C4-2B (cell line): ENCODE results near the gene MIA2.
"Not testable (repeated sequence)": the region's sequence is repeated elsewhere in the genome, so short reads cannot be mapped to it uniquely, and the experiment has no call there.

Source experiments
- H3K27ac ChIP-seq: fragments of 450-650 bp; 2 replicates; pipeline ENCODE4 v1.5.1; 2017
- CTCF ChIP-seq: fragments of 450-650 bp; conservative IDR thresholded peaks from 2 replicates; pipeline ENCODE4 v1.5.1; 2017; ENCODE audit warnings: mild to moderate bottlenecking
- ZFX ChIP-seq: fragments of 450-650 bp; IDR thresholded peaks from 2 replicates; pipeline ENCODE4 v1.6.1; 2017

The MIA2 gene

GRCh38 chr14:39212034-39212433 lies 21.7 kb upstream of the MIA2 start:
- no peak for TF ChIP-seq CTCF
- no peak overlapping the region for H3K27ac ChIP-seq

GRCh38 chr14:39212693-39213092 lies 21.0 kb upstream of the MIA2 start:
- H3K27ac ChIP-seq, result no peak overlapping the region
- TF ChIP-seq ZFX (no peak), CTCF (no peak)

- no peak for TF ChIP-seq ZFX
- TF ChIP-seq CTCF, result no peak
- no peak overlapping the region for H3K27ac ChIP-seq
Measured at GRCh38 chr14:39217214-39217879, 16.4 kb upstream of the MIA2 start.

- H3K27ac ChIP-seq, result no peak overlapping the region
- TF ChIP-seq ZFX, result no peak
- TF ChIP-seq CTCF, result no peak
Measured at GRCh38 chr14:39218171-39218769, 15.4 kb upstream of the MIA2 start.

- no peak for TF ChIP-seq ZFX
Measured at GRCh38 chr14:39219075-39219499, 14.6 kb upstream of the MIA2 start.

GRCh38 chr14:39220473-39220872 lies 13.2 kb upstream of the MIA2 start:
- H3K27ac ChIP-seq, result not testable (repeated sequence)

More at GRCh38 chr14:39219075-39219499, 14.6 kb upstream of the MIA2 start:
- H3K27ac ChIP-seq, result no peak overlapping the region

- H3K27ac ChIP-seq, result no peak overlapping the region
- TF ChIP-seq CTCF (no peak), ZFX (no peak)
Measured at GRCh38 chr14:39228044-39228443, 5.7 kb upstream of the MIA2 start.

- TF ChIP-seq CTCF, result no peak
- TF ChIP-seq ZFX, result no peak
- no peak overlapping the region for H3K27ac ChIP-seq
Measured at GRCh38 chr14:39228509-39229221, 5.0 kb upstream of the MIA2 start.
